ENCODE data around the gene PTK7. TPM values are rescaled to one million over a fixed set of nuclear protein-coding genes. Genes with fewer than 3 reads are reported as not detected.

Gene PTK7
- total RNA-seq, 6 donors from 2014 or later = 68.6 to 180 (median 89.4) TPM

GRCh38 chr6:43146261-43146660 lies 70.1 kb downstream of the PTK7 start:
- peaks cover 0 to 13% (median 6%) of the 10 kb centered on the region in 4 donors for H3K36me3 ChIP-seq
- ATAC-seq (ENCODE audit: low FRiP score in 2 of 2) = no peak
- H3K27me3 ChIP-seq = no peaks in the 10 kb centered on the region
- H3K4me1 ChIP-seq = peaks cover 7 to 10% (median 8%) of the 10 kb centered on the region in 4 donors
- TF ChIP-seq EP300 (IDR thresholded peaks at IDR 0.05) (no peak), POLR2A (IDR thresholded peaks at IDR 0.05) (no peak), POLR2AphosphoS5 (IDR thresholded peaks at IDR 0.05) (no peak)
- TF ChIP-seq, protein P1, sequence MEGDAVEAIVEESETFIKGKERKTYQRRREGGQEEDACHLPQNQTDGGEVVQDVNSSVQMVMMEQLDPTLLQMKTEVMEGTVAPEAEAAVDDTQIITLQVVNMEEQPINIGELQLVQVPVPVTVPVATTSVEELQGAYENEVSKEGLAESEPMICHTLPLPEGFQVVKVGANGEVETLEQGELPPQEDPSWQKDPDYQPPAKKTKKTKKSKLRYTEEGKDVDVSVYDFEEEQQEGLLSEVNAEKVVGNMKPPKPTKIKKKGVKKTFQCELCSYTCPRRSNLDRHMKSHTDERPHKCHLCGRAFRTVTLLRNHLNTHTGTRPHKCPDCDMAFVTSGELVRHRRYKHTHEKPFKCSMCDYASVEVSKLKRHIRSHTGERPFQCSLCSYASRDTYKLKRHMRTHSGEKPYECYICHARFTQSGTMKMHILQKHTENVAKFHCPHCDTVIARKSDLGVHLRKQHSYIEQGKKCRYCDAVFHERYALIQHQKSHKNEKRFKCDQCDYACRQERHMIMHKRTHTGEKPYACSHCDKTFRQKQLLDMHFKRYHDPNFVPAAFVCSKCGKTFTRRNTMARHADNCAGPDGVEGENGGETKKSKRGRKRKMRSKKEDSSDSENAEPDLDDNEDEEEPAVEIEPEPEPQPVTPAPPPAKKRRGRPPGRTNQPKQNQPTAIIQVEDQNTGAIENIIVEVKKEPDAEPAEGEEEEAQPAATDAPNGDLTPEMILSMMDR (IDR thresholded peaks at IDR 0.05) = no peak
- no peak overlapping the region for H3K27ac ChIP-seq
- 93 to 95% methylated on average over 3 of the region's 3 CpGs for WGBS, 2 donors
- H3K4me3 ChIP-seq = no peak overlapping the region
- no peaks in the 10 kb centered on the region for H3K9me3 ChIP-seq
- no peak for DNase-seq

DNA sequence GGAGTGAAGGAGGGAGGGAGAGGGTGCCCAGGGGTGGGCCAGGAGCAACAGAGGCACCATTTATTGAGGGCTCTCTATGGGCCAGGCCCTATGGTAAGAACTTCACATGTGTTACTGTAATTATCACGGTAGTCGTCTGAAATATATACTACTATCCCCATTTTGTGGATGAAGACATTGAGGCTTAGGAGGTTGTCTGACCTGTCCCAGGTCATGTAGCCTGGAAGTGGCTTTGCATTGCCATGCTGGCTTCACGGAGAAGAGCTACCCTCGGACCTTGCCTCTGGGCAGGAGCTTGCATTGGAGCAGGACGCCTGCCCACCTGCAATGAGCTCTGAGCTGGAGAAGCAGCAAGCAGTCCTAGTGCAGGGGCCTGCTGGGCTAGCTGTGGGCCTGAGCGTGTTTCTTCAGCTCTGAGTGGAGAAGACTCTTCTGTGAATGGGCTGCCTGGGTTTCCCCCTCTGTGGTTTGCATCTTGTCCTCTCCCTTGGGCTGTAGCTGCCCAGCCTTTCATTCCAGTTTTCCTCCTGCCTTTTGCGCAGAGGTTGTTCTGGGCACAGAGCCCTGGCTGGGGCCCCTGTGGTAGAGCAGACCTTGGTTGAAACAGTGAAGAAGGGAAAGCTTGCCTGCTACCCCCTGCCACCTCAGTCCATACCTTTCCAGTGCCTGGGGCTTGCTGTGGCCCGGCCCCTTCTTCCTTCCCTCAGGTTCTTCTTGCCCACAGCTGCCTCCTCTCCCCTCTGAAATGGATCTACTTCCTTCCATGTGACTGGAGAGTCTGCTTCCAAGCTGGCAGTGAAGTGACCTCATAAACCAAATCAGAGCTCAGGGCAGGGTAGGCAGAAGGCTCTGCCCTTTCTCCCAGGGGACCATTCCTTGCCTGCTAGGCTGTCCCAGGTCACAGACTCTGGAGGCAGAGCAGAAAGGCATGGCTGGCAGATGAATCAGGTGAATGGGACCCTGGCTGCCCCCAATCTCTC lies 70.9 kb downstream of the PTK7 start:
- H3K9me3 ChIP-seq = no peaks in the 10 kb centered on the region
- DNase-seq (no peak), ATAC-seq (ENCODE audit: low FRiP score in 2 of 2) (no peak)
- H3K4me1 ChIP-seq = peaks cover 7 to 10% (median 8%) of the 10 kb centered on the region in 4 donors
- no peak overlapping the region for H3K27ac ChIP-seq
- 93 to 96% methylated on average over 7 to 8 of the region's 8 CpGs for WGBS, 2 donors
- peaks cover 0 to 11% (median 4%) of the 10 kb centered on the region in 4 donors for H3K36me3 ChIP-seq
- H3K4me3 ChIP-seq = no peak overlapping the region
- H3K27me3 ChIP-seq = no peaks in the 10 kb centered on the region
- TF ChIP-seq POLR2A (IDR thresholded peaks at IDR 0.05) = no peak
- no peak for TF ChIP-seq POLR2AphosphoS5 (IDR thresholded peaks at IDR 0.05)
- no peak for TF ChIP-seq EP300 (IDR thresholded peaks at IDR 0.05)
- TF ChIP-seq, protein P1 (IDR thresholded peaks at IDR 0.05) = no peak

DNA sequence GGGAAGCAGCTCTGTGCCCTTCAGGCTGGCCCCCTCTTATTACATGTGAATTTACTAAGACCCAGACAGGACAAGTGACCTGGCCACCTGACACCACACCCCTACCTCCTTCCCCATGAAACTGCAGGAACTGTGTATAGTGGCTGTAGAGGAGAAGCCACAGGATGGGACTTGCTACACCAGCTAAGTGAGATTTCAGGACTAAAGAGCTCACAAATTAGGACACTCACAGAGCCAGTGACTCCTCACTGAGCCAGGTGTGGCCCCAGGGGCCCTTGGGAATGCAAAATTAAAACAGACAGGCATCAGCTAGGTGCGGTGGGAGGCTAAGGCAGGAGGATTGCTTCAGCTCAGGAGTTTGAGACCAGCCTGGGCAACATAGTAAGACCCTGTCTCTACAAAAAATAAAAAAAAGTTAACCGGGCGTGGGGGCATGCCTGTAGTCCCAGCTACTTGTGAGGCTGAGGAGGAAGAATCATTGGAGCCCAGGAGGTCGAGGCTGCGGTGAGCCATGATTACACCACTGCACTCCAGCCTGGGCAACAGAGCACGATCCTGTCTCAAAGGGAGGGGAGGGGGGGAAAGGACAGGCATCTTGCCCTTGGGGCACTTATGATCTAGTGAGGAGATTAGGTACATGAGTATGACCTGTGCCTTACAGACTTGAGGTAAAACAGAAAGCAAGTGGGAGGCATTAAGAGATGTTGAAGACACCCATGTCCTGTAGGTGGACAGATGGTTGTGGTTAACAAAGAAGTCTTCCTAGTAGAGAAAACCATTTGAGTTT lies 71.8 kb downstream of the PTK7 start:
- TF ChIP-seq POLR2A (IDR thresholded peaks at IDR 0.05) (no peak), EP300 (IDR thresholded peaks at IDR 0.05) (no peak), POLR2AphosphoS5 (IDR thresholded peaks at IDR 0.05) (no peak)
- TF ChIP-seq, protein P1 (IDR thresholded peaks at IDR 0.05) = no peak
- peaks cover 0 to 11% (median 3%) of the 10 kb centered on the region in 4 donors for H3K36me3 ChIP-seq
- no peak overlapping the region for H3K4me3 ChIP-seq
- no peaks in the 10 kb centered on the region for H3K9me3 ChIP-seq
- peaks cover 7 to 10% (median 8%) of the 10 kb centered on the region in 4 donors for H3K4me1 ChIP-seq
- H3K27ac ChIP-seq = no peak overlapping the region
- ATAC-seq (ENCODE audit: low FRiP score in 2 of 2) = no peak
- no peak for DNase-seq
- no peaks in the 10 kb centered on the region for H3K27me3 ChIP-seq
- 93 to 100% methylated on average over 4 to 6 of the region's 6 CpGs for WGBS, 2 donors

DNA sequence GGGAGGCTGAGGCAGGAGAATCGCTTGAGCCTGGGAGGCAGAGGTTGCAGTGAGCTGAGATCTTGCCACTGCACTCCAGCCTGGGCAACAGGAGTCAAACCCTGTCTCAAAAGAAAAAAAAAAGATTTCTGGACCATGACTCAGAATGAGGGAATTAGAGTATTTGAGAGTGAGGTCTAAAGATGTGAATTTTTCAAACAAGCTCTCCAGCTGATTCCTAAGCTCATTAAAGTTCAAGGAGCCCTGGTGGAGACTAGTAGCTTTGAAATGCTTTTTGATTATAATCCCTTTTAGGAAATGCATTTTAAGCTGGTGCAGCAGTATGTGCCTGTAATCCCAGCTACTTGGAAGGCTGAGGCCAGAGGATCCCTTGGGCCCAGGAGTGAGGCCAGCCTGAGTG lies 73.2 kb downstream of the PTK7 start:
- no peak for ATAC-seq (ENCODE audit: low FRiP score in 2 of 2)

More for the DNA sequence above, 73.2 kb downstream of the PTK7 start:
- H3K4me3 ChIP-seq = no peak overlapping the region
- whole genome bisulfite sequencing, 2 donors = 82 to 92% methylated on average over 1 of the region's 1 CpG
- DNase-seq = no peak
- H3K36me3 ChIP-seq = peaks cover 0 to 11% (median 3%) of the 10 kb centered on the region in 4 donors
- H3K27me3 ChIP-seq = no peaks in the 10 kb centered on the region
- H3K27ac ChIP-seq = no peak overlapping the region
- TF ChIP-seq POLR2AphosphoS5 (IDR thresholded peaks at IDR 0.05) = no peak
- TF ChIP-seq, protein P1 (IDR thresholded peaks at IDR 0.05) = no peak
- TF ChIP-seq POLR2A (IDR thresholded peaks at IDR 0.05) = no peak
- TF ChIP-seq EP300 (IDR thresholded peaks at IDR 0.05) = no peak
- no peaks in the 10 kb centered on the region for H3K4me1 ChIP-seq
- H3K9me3 ChIP-seq = no peaks in the 10 kb centered on the region
